GM13976 (cell line): ENCODE measurements around the gene MEGF11.

Experiments used
- DNase-seq: peaks from one replicate; pipeline ENCODE4 v3.0.0; 2012; ENCODE audit warnings: low spot score
- in situ Hi-C: fragments of 300-500 bp; cut with MboI; formaldehyde crosslinking; loops from one replicate; pipeline ENCODE4 v1.12.0; 2022; ENCODE audit warnings: low sequenced_read_pairs, mixed read lengths, inconsistent platforms; ENCODE audit not compliant: unreplicated experiment
- TF ChIP-seq, protein P1 (sequence below): IDR thresholded peaks from 2 replicates; pipeline ENCODE4 v1.5.1; 2012; ENCODE audit warnings: borderline replicate concordance, mild to moderate bottlenecking; ENCODE audit not compliant: insufficient read depth; ENCODE audit errors: extremely low read depth, missing control alignments, control extremely low read depth

The MEGF11 gene

DNA sequence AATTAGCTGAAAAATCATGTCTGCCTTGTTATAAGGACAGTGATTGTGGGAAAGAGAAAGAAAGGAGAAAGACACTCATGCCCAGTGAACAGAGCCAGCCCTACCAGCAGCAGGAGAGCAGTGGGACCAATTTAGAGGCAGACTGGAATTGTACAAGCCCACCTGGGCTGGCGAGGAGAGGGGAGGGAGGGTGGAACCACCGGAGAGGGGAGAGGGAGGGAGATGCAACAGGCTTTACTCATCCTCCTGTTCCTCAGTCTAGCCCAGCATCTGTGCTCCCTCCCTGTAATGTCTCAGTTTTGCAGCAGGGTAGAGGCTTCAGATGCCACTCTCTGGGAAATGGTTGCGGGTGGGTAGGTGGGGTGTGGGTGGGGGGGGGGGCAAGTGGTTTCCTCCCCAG is 329.5 kb downstream of the MEGF11 start:
- in situ Hi-C loops = no loop called here
- TF ChIP-seq, protein P1, sequence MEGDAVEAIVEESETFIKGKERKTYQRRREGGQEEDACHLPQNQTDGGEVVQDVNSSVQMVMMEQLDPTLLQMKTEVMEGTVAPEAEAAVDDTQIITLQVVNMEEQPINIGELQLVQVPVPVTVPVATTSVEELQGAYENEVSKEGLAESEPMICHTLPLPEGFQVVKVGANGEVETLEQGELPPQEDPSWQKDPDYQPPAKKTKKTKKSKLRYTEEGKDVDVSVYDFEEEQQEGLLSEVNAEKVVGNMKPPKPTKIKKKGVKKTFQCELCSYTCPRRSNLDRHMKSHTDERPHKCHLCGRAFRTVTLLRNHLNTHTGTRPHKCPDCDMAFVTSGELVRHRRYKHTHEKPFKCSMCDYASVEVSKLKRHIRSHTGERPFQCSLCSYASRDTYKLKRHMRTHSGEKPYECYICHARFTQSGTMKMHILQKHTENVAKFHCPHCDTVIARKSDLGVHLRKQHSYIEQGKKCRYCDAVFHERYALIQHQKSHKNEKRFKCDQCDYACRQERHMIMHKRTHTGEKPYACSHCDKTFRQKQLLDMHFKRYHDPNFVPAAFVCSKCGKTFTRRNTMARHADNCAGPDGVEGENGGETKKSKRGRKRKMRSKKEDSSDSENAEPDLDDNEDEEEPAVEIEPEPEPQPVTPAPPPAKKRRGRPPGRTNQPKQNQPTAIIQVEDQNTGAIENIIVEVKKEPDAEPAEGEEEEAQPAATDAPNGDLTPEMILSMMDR = no peak
- DNase-seq = no peak

DNA sequence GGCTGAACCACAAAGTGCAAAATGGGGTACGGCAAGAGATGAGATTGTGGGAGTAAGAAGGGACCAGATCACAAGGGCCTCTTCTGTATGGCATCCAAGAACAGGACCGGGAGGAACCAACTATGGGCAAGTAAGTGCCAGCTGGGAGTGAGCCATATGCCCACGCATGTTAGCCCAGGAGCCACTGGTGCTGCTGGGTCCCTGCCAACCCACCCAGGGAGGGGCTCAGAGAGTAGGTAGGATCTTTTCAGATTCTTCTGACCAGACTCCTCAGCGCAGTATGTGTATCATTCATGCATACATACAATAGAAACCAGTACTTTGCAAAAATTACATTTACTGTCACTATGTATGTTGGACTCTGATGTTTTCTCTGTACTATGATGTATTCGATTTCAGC is 330.3 kb downstream of the MEGF11 start:
- no peak for DNase-seq
- TF ChIP-seq, protein P1 = no peak
- in situ Hi-C loops = no loop called here

DNA sequence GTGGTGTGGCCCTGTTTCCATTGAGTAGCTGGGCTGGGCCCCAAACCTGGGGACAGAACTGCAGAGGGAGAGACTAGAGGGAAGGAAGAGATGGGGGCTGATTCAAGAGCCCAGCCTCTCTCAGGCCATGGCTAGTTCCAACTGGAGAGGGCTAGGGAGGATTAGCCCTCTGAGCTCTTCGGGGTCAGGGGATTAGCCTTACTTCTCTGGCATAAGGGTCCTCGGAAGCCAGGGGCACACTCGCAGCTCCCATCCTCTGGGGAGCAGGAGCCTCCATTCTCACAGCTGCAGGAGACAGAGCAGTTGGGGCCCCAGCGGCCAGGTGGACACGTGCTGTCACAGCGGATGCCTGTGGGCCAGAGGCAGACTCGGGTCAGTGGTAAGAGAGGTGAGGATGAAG is 330.9 kb downstream of the MEGF11 start:
- in situ Hi-C loops = no loop called here
- TF ChIP-seq, protein P1 = no peak
- DNase-seq = no peak

DNA sequence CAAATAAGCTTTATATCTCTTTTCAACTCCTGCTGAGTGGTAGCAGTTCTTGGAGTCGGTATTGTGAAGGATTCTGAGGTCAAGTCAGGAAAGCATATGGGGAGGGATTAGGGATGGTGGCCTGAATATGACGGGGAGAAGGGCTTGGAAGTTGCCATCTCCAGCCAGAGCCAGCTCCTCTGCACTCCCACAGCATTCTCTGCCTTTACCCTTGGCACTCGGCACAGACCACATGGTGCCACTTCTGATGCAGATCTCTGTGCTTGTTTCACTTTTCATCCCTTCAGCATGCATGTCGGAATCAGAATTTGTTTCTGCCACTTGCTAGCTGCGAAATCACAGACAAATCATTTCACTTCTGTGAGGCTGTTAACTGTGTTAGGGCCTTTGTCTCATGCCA is 331.8 kb downstream of the MEGF11 start:
- in situ Hi-C loops = no loop called here
- TF ChIP-seq, protein P1 = no peak
- DNase-seq = no peak

DNA sequence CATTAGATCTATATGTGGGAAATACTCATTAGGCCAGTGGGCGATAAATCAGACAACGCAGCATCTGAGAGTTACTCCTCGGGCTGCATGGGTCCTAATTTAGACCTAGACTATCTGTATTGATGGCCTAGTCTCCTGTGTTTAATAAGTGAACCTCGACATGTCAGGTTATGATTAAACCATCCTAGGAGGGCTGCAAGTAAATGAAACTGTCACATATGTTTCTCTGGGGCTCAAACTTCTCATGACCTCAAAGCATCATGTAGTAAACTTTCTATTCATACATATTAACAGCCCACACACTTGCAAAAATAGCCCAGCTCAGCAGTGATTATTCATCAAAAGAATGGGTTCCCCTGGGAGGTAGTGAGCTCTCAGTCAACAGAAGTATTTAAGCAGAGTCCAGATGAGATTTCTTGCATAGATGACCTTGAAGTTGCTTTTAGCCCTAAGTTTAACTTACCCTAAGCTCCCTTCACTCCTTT is 332.7 kb downstream of the MEGF11 start:
- peak; percentile 80 for DNase-seq
- in situ Hi-C loops = no loop called here

DNA sequence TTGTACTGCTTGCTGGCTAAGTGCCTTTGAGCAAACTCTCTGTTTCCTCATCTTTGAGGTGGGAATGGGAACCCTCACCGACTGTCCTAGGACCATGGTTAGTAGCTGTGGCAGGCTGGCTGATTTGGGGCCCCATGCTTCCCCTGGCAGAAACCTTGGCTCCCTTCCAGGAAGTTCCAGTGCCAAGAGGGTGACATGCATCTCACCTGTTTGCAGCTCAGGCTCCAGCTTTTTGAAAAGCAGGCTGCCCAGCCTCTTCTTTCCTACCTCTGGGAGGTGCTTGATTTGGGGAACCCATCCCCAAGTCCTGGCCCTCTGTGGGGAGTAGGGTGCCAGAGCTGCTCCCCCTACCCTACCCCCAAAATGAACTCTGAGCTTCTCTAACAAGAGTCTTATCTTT is 333.4 kb downstream of the MEGF11 start:
- DNase-seq = no peak
- in situ Hi-C loops = no loop called here
- TF ChIP-seq, protein P1 = no peak

More for the DNA sequence above, 332.7 kb downstream of the MEGF11 start:
- TF ChIP-seq, protein P1 = no peak

DNA sequence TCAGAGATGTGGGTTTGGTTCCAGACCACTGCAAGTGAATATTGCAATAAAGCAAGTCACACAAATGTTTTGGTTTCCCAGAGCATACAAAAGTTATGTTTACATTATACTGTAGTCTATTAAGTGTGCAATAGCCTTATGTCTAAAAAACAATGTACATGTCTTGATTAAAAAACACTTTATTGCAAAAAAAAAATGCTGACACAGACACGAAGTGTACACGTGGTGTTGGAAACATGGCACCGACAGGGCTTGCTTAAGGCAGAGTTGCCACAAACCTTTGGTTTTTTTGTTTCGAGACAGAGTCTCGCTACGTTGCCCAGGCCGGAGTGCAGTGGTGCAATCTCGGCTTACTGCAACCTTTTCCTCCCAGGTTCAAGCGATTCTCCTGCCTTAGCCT is 334.2 kb downstream of the MEGF11 start:
- no peak for DNase-seq
- TF ChIP-seq, protein P1 = no peak
- in situ Hi-C loops = no loop called here
